SK-N-SH treated with all-trans-retinoic acid at 6 μM for 48 hours (cell line): ENCODE results near the gene EFCAB7.

Source experiments
- BACH2 ChIP-seq: fragments of 250-450 bp; sonication (Bioruptor Pico); IDR thresholded peaks from 2 replicates; pipeline ENCODE4 v1.9.0; 2021; ENCODE audit warnings: mild to moderate bottlenecking, borderline replicate concordance
- ZFP3 ChIP-seq: fragments of 250-450 bp; sonication (Bioruptor Pico); IDR thresholded peaks from 2 replicates; pipeline ENCODE4 v1.5.0; 2020; ENCODE audit warnings: mild to moderate bottlenecking, moderate library complexity

GRCh38 chr1:63509718-63510117 is 13.6 kb upstream of the EFCAB7 start:
- no peak for TF ChIP-seq BACH2
- no peak for TF ChIP-seq ZFP3 (CRISPR knock-in tag)
